GM23248 (cell line): ENCODE measurements around the gene MIS12.

Experiments
- EZH2 ChIP-seq: fragments of 200-600 bp; sonication (generic); IDR thresholded peaks from 2 replicates; pipeline ENCODE4 v1.6.1; 2018; ENCODE audit warnings: antibody characterized with exemption, mild to moderate bottlenecking; ENCODE audit not compliant: insufficient read depth, poor library complexity, severe bottlenecking
- EZH2phosphoT487 ChIP-seq: fragments of 200-600 bp; sonication (generic); IDR thresholded peaks from 2 replicates; pipeline ENCODE4 v1.6.1; 2018; ENCODE audit warnings: antibody characterized with exemption, moderate library complexity, mild to moderate bottlenecking, low read depth; ENCODE audit not compliant: insufficient read depth

- TF ChIP-seq EZH2: no peak
- TF ChIP-seq EZH2phosphoT487: no peak
These were observed 27.3 kb downstream of the MIS12 start for GRCh38 chr17:5513628-5514027.
